NCI-H1694 treated with DMSO at 0.1 percent for 48 hours (cell line): Measurements from ENCODE around the gene FAM120A.

Source experiments
- DNase-seq: peaks from one replicate; lab custom pipeline; 2025; lab: John Stamatoyannopoulos, UW

Gene FAM120A

GRCh38 chr9:93473411-93473810 is 21.9 kb downstream of the FAM120A start:
- DNase-seq: no peak

- DNase-seq: no peak
Measured at GRCh38 chr9:93475108-93475507, 23.6 kb downstream of the FAM120A start.

GRCh38 chr9:93475856-93476255 is 24.4 kb downstream of the FAM120A start:
- no peak for DNase-seq

GRCh38 chr9:93476924-93477323 is 25.4 kb downstream of the FAM120A start:
- DNase-seq: no peak

- DNase-seq: no peak
Measured at GRCh38 chr9:93477397-93477796, 25.9 kb downstream of the FAM120A start.

- no peak for DNase-seq
Measured at GRCh38 chr9:93479726-93480125, 28.2 kb downstream of the FAM120A start.

- no peak for DNase-seq
Measured at GRCh38 chr9:93480262-93480661, 28.8 kb downstream of the FAM120A start.

GRCh38 chr9:93480728-93481324 is 29.3 kb downstream of the FAM120A start:
- DNase-seq: no peak

- no peak for DNase-seq
Measured at GRCh38 chr9:93483497-93483896, 32.0 kb downstream of the FAM120A start.

- DNase-seq: no peak
Measured at GRCh38 chr9:93486268-93486667, 34.8 kb downstream of the FAM120A start.

GRCh38 chr9:93488244-93488643 is 36.8 kb downstream of the FAM120A start:
- DNase-seq: no peak

- no peak for DNase-seq
Measured at GRCh38 chr9:93491593-93492232, 40.2 kb downstream of the FAM120A start.

- no peak for DNase-seq
Measured at GRCh38 chr9:93492327-93492726, 40.8 kb downstream of the FAM120A start.

GRCh38 chr9:93493949-93494348 is 42.5 kb downstream of the FAM120A start:
- DNase-seq: no peak

GRCh38 chr9:93496285-93496684 is 44.8 kb downstream of the FAM120A start:
- DNase-seq: no peak

- DNase-seq: no peak
Measured at GRCh38 chr9:93500571-93501298, 49.2 kb downstream of the FAM120A start.

GRCh38 chr9:93501406-93501805 is 49.9 kb downstream of the FAM120A start:
- DNase-seq: no peak

- no peak for DNase-seq
Measured at GRCh38 chr9:93503381-93503780, 51.9 kb downstream of the FAM120A start.

GRCh38 chr9:93505541-93506132 is 54.2 kb downstream of the FAM120A start:
- DNase-seq: no peak

GRCh38 chr9:93507768-93508167 is 56.3 kb downstream of the FAM120A start:
- no peak for DNase-seq

- no peak for DNase-seq
Measured at GRCh38 chr9:93508207-93508606, 56.7 kb downstream of the FAM120A start.

GRCh38 chr9:93509084-93509483 is 57.6 kb downstream of the FAM120A start:
- no peak for DNase-seq

GRCh38 chr9:93510041-93510440 is 58.6 kb downstream of the FAM120A start:
- no peak for DNase-seq
